Epithelial cell of prostate (primary cell): Measurements from ENCODE around the gene GRN.
"Not testable (repeated sequence)": the region's sequence is repeated elsewhere in the genome, so short reads cannot be mapped to it uniquely, and the experiment has no call there.

Source experiments
- DNase-seq: peaks from one replicate; pipeline ENCODE4 v3.0.0-alpha.2; 2011; ENCODE audit warnings: low read depth, low spot score
- H3K27ac ChIP-seq: fragments of 450-650 bp; 2 replicates; pipeline ENCODE4 v1.5.1; 2017; ENCODE audit warnings: mild to moderate bottlenecking

The GRN gene

GRCh38 chr17:44376779-44377178, 31.7 kb downstream of the GRN start:
- DNase-seq = no peak
- H3K27ac ChIP-seq = no peak overlapping the region

DNA sequence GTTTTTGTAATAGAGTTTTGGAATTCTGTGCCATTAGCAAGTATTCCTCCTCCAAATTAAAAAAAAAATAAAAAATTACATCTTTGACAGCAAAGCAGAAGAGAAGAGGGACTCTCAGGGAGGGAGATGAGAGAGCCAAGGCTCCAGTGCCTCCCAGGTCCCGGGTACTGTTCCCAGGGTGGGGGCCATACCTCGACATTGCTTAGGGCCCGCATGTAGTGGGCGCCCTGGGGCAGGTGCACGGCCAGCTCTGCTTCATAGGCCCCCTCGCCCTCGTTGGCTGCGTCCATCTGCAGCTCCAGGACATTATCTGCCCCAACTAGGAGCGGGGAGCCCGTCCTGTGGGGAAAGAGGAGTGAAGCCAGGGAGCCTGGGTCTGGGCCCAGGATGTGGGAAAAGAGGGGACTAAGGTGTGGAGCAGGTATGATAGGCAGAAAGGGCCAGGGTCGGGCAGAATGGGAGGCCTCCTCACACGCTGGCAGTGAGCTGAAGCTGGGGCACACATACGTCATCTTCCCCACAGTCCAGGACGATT, 33.1 kb downstream of the GRN start:
- DNase-seq = no peak
- no peak overlapping the region for H3K27ac ChIP-seq

DNA sequence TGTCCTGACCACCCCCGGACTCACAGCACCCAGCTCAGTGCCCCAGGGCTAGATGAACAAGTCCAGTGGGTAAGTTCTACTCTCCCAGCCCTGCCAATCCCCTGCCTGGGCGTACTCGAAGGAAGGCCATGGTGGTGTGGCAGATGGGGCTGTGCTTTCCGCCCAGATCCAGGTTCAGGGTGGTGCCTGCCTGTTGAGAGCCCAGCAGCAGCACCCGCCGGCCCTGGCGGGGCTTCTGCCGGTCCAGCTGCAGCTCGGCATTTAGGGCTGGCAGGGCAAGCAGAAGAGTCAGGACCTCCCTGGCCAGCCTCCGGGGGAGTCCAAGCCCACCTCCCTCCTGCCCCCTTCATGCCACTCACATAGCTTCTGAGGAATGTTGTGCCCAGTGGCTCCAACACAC, 34.8 kb downstream of the GRN start:
- H3K27ac ChIP-seq = no peak overlapping the region
- DNase-seq = no peak

- no peak overlapping the region for H3K27ac ChIP-seq
- DNase-seq = no peak
These were observed 35.7 kb downstream of the GRN start for GRCh38 chr17:44380767-44381166.

GRCh38 chr17:44381810-44382305, 36.8 kb downstream of the GRN start:
- DNase-seq = no peak
- no peak overlapping the region for H3K27ac ChIP-seq

GRCh38 chr17:44382917-44383316, 37.8 kb downstream of the GRN start:
- H3K27ac ChIP-seq = no peak overlapping the region
- no peak for DNase-seq

DNA sequence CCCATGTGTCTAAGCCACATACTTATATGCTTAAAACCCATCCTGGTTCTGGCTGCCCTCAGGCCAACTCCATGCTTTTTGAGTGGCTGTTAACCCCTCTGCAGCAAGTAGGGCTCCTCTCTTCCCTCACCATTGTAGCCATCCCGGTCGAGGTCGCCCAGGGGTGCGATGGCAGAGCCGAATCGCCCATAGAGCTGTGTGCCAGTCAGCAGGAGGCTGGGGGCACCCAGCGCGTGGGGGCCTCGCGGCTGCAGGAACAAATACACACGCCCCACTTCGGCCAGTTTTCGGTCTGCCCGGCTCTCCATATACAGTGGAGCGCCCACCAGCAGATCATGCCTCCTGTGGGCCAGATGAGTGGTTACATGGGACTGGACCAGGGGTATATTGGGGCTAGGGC, 38.3 kb downstream of the GRN start:
- no peak overlapping the region for H3K27ac ChIP-seq

GRCh38 chr17:44383861-44384260, 38.8 kb downstream of the GRN start:
- no peak overlapping the region for H3K27ac ChIP-seq
- DNase-seq = no peak

More for the DNA sequence above, 38.3 kb downstream of the GRN start:
- DNase-seq = no peak

GRCh38 chr17:44384281-44384822, 39.2 kb downstream of the GRN start:
- H3K27ac ChIP-seq = no peak overlapping the region
- no peak for DNase-seq

GRCh38 chr17:44384823-44385286, 39.8 kb downstream of the GRN start:
- H3K27ac ChIP-seq = no peak overlapping the region
- DNase-seq = no peak

DNA sequence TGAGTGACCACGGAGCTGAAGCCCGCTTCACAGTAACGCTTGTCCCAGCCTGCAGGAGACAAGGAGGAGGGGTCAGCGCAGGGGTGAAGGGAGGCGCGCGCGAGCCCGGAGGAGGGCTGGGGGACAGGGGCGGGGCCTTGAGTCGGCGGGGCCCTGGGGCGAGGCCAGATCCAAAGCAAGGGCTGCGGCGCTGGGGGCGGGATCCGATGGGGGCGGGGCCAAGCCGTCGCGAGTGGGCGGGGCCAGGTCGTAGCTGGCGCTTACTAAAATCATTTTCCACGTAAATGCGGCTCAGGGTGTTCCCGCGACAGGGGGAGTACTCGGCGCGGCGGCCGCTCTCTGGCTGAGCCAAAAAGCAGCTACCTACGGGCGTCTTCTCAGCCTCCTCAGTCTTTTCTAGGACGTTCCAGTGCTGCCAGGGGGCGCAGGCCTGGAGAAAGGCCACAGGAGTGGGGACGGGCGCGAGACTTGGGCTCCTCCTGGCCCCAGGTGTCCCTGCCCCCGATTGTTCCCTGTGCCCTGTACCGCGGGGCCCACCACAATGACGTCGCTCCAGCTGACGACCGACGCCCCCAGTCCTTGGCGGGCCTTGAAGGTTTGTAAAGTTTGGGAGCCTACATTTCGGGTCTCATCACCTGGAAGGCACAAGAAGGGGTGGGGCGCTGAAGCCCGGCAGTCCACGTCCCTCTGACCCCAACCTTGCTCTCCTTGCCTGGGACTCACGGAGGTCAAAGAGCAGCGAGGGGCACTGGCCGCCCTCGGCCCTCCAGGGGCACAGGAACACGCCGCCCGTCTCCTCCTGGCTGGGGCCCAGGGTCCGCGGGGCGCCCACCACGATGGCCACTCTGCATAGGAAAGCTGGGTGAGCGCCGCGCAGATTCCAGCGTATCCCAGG, 40.4 kb downstream of the GRN start:
- no peak overlapping the region for H3K27ac ChIP-seq
- DNase-seq = no peak

GRCh38 chr17:44386182-44386525, 41.1 kb downstream of the GRN start:
- H3K27ac ChIP-seq = no peak overlapping the region
- no peak for DNase-seq

- DNase-seq = no peak
These were observed 42.7 kb downstream of the GRN start for GRCh38 chr17:44387804-44388203.

DNA sequence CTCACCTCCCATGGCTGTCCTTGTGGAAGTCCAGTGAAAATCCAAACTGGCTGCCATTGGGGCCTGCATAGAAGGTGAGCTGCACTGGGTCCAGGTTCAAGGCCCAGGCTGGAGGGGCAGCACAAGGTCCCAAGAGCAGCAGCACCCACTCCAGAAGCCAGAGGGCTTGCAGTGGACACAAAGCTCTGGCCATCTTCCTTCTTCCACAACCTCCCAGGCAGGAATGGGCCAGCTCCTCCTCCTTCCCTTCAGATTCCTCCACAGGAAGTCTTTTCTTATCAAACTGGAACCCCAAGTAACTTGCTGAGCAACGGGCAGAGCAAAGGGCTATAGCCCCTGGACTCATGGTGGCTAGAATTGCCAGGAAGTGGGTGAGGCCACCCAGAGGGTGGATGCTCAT, 44.2 kb downstream of the GRN start, which contains the start of gene ITGA2B:
ITGA2B (minus strand) TSS at position 369 of the 400 bp plus-strand sequence; CDS start at position 193, 176 bp downstream.
- no peak within 1 kb of the TSS for H3K27ac ChIP-seq
- no peak for DNase-seq

More at GRCh38 chr17:44387804-44388203, 42.7 kb downstream of the GRN start:
- H3K27ac ChIP-seq = no peak overlapping the region

DNA sequence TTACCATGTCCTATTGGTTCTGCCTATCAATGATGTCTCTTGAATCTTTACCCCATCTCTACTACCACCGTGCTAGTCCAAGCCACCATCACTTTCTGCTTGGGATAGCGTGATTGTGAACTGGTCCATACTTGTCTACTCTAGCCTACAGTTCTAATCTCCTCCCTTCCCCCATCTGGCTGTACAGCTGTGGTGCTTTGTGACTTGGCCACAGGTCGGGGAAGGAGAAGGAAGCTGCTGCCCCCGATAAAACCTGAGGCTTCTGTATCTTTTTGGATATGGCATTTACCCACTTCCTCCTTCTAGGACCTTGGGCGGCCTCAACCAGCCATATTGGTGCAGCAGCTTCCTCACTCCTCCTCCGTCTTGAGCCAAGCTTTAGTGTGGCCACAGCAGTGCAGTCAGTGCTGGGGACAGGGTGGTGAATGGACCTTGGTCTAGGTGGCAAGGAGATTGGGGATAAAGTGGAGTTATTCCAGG, 44.7 kb downstream of the GRN start:
- H3K27ac ChIP-seq = no peak overlapping the region
- DNase-seq = no peak

- DNase-seq = no peak
- H3K27ac ChIP-seq = no peak overlapping the region
These were observed 45.3 kb downstream of the GRN start for GRCh38 chr17:44390250-44390870.

GRCh38 chr17:44394112-44394511, 49.0 kb downstream of the GRN start:
- DNase-seq, H3K27ac ChIP-seq: not testable (repeated sequence)

- no peak overlapping the region for H3K27ac ChIP-seq
- DNase-seq = no peak
These were observed 49.7 kb downstream of the GRN start for GRCh38 chr17:44394833-44395232.

DNA sequence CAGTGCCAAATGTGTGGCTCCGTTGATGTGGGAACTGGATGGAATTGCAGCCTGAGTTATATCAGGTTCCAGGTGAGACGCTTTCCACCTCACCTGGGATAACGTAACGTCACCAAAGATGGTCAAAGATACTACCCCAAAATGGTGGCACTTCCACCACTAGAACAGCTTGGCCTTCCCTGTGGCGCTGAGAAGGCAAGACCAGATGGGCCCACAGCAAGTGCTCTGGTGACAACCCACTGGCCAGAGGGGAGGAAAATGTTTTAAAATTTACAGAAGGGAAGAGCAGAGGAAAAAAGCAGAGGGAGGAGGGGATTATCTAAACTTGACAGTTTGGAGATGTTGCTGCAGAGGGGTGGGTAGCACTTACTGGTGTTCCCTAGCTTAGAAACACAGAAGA, 51.8 kb downstream of the GRN start:
- H3K27ac ChIP-seq = no peak overlapping the region
- DNase-seq = no peak
